H1 (cell line): ENCODE measurements around the gene POLN. TPM values are rescaled to one million over a fixed set of nuclear protein-coding genes. Genes with fewer than 3 reads are reported as not detected.

Experiments
- CTCF ChIA-PET: fragments of 300-600 bp; sonication (Branson Sonifier 250); formaldehyde crosslinking; loops from one replicate; lab custom pipeline; 2021; ENCODE audit not compliant: partially characterized antibody; lab: Charles Lee
- POLR2A ChIA-PET: fragments of 300-600 bp; sonication (Branson Sonifier 250); formaldehyde crosslinking; loops from one replicate; lab custom pipeline; 2021; ENCODE audit warnings: inconsistent platforms; ENCODE audit not compliant: partially characterized antibody; lab: Charles Lee
- DNase-seq, 2 experiments: peaks; one replicate each; pipeline versions ENCODE4 v3.0.0 to v3.0.0-alpha.2; 2010 to 2022; ENCODE audit warnings: low spot score in 2 of 2, low read depth in 1 of 2, mixed read lengths in 1 of 2
- FAIRE-seq: peaks from 2 replicates; lab custom pipeline; 2011; peaks lifted over from hg19 to GRCh38; lab: Jason Lieb, UNC
- H2AFZ ChIP-seq: 2 replicates; pipeline ENCODE4 v1.8.1; 2012; ENCODE audit warnings: low read length, inconsistent platforms
- H2AK5ac ChIP-seq: 2 replicates; pipeline ENCODE4 v1.6.1; 2013; ENCODE audit warnings: low read depth, low read length
- H2BK120ac ChIP-seq: replicated peaks from 2 replicates; pipeline ENCODE3; 2013; ENCODE audit warnings: low read depth, low read length, inconsistent platforms
- H2BK12ac ChIP-seq: 2 replicates; pipeline ENCODE4 v1.6.1; 2013; ENCODE audit warnings: low read depth, low read length
- H2BK15ac ChIP-seq: 2 replicates; pipeline ENCODE4 v1.6.1; 2013; ENCODE audit warnings: low read length
- H2BK20ac ChIP-seq: 2 replicates; pipeline ENCODE4 v1.6.1; 2013; ENCODE audit warnings: low read length
- H2BK5ac ChIP-seq: 2 replicates; pipeline ENCODE4 v1.6.1; 2013; ENCODE audit warnings: low read depth, low read length
- H3K14ac ChIP-seq: 2 replicates; pipeline ENCODE4 v1.6.1; 2013; ENCODE audit warnings: inconsistent platforms; ENCODE audit not compliant: insufficient read length
- H3K18ac ChIP-seq: 2 replicates; pipeline ENCODE4 v1.6.1; 2013; ENCODE audit warnings: low read length; ENCODE audit errors: extremely low read depth
- H3K23ac ChIP-seq: 2 replicates; pipeline ENCODE4 v1.6.1; 2013; ENCODE audit warnings: inconsistent platforms; ENCODE audit not compliant: insufficient read length
- H3K23me2 ChIP-seq: 2 replicates; pipeline ENCODE4 v1.6.1; 2013; ENCODE audit warnings: low read depth, low read length
- H3K27ac ChIP-seq: 2 replicates; pipeline ENCODE4 v1.6.1; 2011; ENCODE audit warnings: low read depth, low read length, inconsistent platforms
- H3K27me3 ChIP-seq, 4 experiments: replicated peaks in 1 of 4; 1 replicate in 1 of 4; 2 replicates in 3 of 4; pipeline versions ENCODE4 v1.6.1 to v1.8.1; 2011 to 2013; ENCODE audit warnings: low read length in 3 of 4, mild to moderate bottlenecking in 3 of 4, inconsistent platforms in 2 of 4, mixed read lengths in 2 of 4, moderate library complexity in 1 of 4; ENCODE audit not compliant: control insufficient read depth in 3 of 4, insufficient read depth in 3 of 4; ENCODE audit errors: extremely low read depth in 1 of 4
- H3K36me3 ChIP-seq, 4 experiments: 2 replicates each; pipeline versions ENCODE4 v1.6.1 to v1.8.1; 2011 to 2013; ENCODE audit warnings: mild to moderate bottlenecking in 4 of 4, low read length in 3 of 4, moderate library complexity in 2 of 4, control low read depth in 1 of 4, inconsistent platforms in 1 of 4; ENCODE audit not compliant: insufficient read depth in 4 of 4, control insufficient read depth in 2 of 4
- H3K4ac ChIP-seq: replicated peaks from 2 replicates; pipeline ENCODE3; 2013; ENCODE audit warnings: low read length, low read depth, mixed read lengths, inconsistent platforms; ENCODE audit not compliant: insufficient read length
- H3K4me1 ChIP-seq, 4 experiments: replicated peaks in 1 of 4; 1 replicate in 1 of 4; 2 replicates in 3 of 4; pipeline versions ENCODE4 v1.6.1 to v1.8.1; 2011 to 2013; ENCODE audit warnings: low read length in 3 of 4, inconsistent platforms in 2 of 4, mixed read lengths in 1 of 4; ENCODE audit not compliant: insufficient read depth in 4 of 4, control insufficient read depth in 3 of 4
- H3K4me2 ChIP-seq, 2 experiments: 2 replicates each; pipeline versions ENCODE4 v1.6.1 to v1.8.1; 2011 to 2013; ENCODE audit warnings: low read depth in 2 of 2, low read length in 2 of 2, control low read depth in 1 of 2, inconsistent platforms in 1 of 2, mild to moderate bottlenecking in 1 of 2; ENCODE audit not compliant: insufficient read depth in 1 of 2
- H3K4me3 ChIP-seq, 4 experiments: fragments of 200-600, 300-600 bp in 1 of 4; sonication (generic), shearing (Covaris generic), sonication (Bioruptor Twin) in 1 of 4; 2 replicates each; pipeline versions ENCODE4 v1.5.1 to v1.8.1; 2011 to 2016; ENCODE audit warnings: low read length in 4 of 4, low read depth in 3 of 4, control low read depth in 2 of 4, inconsistent platforms in 2 of 4, mild to moderate bottlenecking in 2 of 4, mixed read lengths in 1 of 4, moderate library complexity in 1 of 4; ENCODE audit not compliant: insufficient read depth in 2 of 4; ENCODE audit errors: extremely low read depth in 1 of 4
- H3K56ac ChIP-seq: replicated peaks from 2 replicates; pipeline ENCODE3; 2013; ENCODE audit warnings: low read depth, mild to moderate bottlenecking, mixed read lengths, low read length, inconsistent platforms; ENCODE audit not compliant: insufficient read length
- H3K79me1 ChIP-seq: 2 replicates; pipeline ENCODE4 v1.6.1; 2013; ENCODE audit warnings: low read depth, low read length, control low read depth
- H3K79me2 ChIP-seq, 2 experiments: 2 replicates each; pipeline versions ENCODE4 v1.6.1 to v1.8.1; 2012 to 2013; ENCODE audit warnings: low read length in 2 of 2, mild to moderate bottlenecking in 2 of 2, inconsistent platforms in 1 of 2; ENCODE audit not compliant: insufficient read depth in 2 of 2, control insufficient read depth in 1 of 2
- H3K9ac ChIP-seq, 4 experiments: replicated peaks in 1 of 4; 1 replicate in 1 of 4; 2 replicates in 3 of 4; pipeline versions ENCODE4 v1.6.1 to v1.8.1; 2011 to 2013; ENCODE audit warnings: low read depth in 3 of 4, low read length in 3 of 4, control low read depth in 2 of 4, mild to moderate bottlenecking in 2 of 4, moderate library complexity in 2 of 4, inconsistent platforms in 1 of 4; ENCODE audit errors: extremely low read depth in 1 of 4
- H3K9me3 ChIP-seq, 2 experiments: 2 replicates each; pipeline versions ENCODE4 v1.6.1 to v1.8.1; 2012 to 2013; ENCODE audit warnings: mild to moderate bottlenecking in 2 of 2, moderate library complexity in 2 of 2, control low read depth in 1 of 2, inconsistent platforms in 1 of 2, low read depth in 1 of 2, low read length in 1 of 2, mixed read lengths in 1 of 2; ENCODE audit not compliant: insufficient read depth in 2 of 2
- H4K20me1 ChIP-seq, 2 experiments: replicated peaks in 1 of 2; 2 replicates each; pipeline versions ENCODE3 to v1.8.1; 2011 to 2013; ENCODE audit warnings: inconsistent platforms in 2 of 2, low read length in 2 of 2, mild to moderate bottlenecking in 1 of 2; ENCODE audit not compliant: insufficient read depth in 2 of 2, control insufficient read depth in 1 of 2
- H4K5ac ChIP-seq: 2 replicates; pipeline ENCODE4 v1.6.1; 2013; ENCODE audit warnings: low read length, low read depth, mixed read lengths, inconsistent platforms; ENCODE audit not compliant: insufficient read length
- H4K8ac ChIP-seq: 2 replicates; pipeline ENCODE4 v1.8.0; 2013; ENCODE audit warnings: mild to moderate bottlenecking, moderate library complexity, low read length, inconsistent platforms; ENCODE audit not compliant: insufficient read depth; ENCODE audit errors: extremely low read depth
- H4K91ac ChIP-seq: replicated peaks from 2 replicates; pipeline ENCODE3; 2013; ENCODE audit warnings: low read length, mixed read lengths, inconsistent platforms; ENCODE audit not compliant: insufficient read length
- CHD2 ChIP-seq: IDR thresholded peaks from 2 replicates; pipeline ENCODE4 v1.6.1; 2012; ENCODE audit warnings: low read length, improper control_type of control experiment
- HDAC2 ChIP-seq, 2 experiments: fragments of 300-600 bp in 1 of 2; sonication (generic) in 1 of 2; IDR thresholded peaks; 2 replicates each; pipeline ENCODE4 v1.6.1; 2011 to 2012; ENCODE audit warnings: low read depth in 2 of 2, low read length in 2 of 2, mild to moderate bottlenecking in 2 of 2, moderate library complexity in 2 of 2, borderline replicate concordance in 1 of 2, inconsistent platforms in 1 of 2
- KDM4A ChIP-seq: IDR thresholded peaks from one replicate; pipeline ENCODE4 v1.7.1; 2012; ENCODE audit warnings: low read depth, mild to moderate bottlenecking, moderate library complexity, low read length, inconsistent platforms; ENCODE audit not compliant: severe bottlenecking
- RXRA ChIP-seq: IDR thresholded peaks from 2 replicates; pipeline ENCODE4 v1.6.1; 2011; ENCODE audit warnings: low read depth, mild to moderate bottlenecking, low read length, moderate library complexity; ENCODE audit not compliant: insufficient read depth
- SP2 ChIP-seq: IDR thresholded peaks from 2 replicates; pipeline ENCODE4 v1.6.1; 2012; ENCODE audit warnings: mild to moderate bottlenecking, low read length, inconsistent platforms
- WGBS, 2 experiments: shearing (Covaris generic) in 1 of 2; methylation state at CpG; one replicate each; pipeline versions ENCODE4 v1.1.6 to v1.1.7; 2013 to 2015; ENCODE audit warnings: low lambda C conversion rate in 2 of 2, mixed read lengths in 2 of 2, inconsistent platforms in 1 of 2, low coverage in 1 of 2, missing lambda C conversion rate in 1 of 2; ENCODE audit not compliant: insufficient replicate concordance in 2 of 2, insufficient coverage in 1 of 2, insufficient read length in 1 of 2; ENCODE audit errors: extremely low coverage in 1 of 2, missing lambda C conversion rate in 1 of 2; 5-methylcytosine and 5-hydroxymethylcytosine counted together
- polyA plus RNA-seq, 7 experiments: library from polyadenylated mRNA; depleted of rRNA in 3 of 7; stranded (reverse) in 5 of 7; unstranded in 2 of 7; fragments of >200 nt in 5 of 7; fragments of 200-250 nt in 2 of 7; gene quantifications; 1 replicate in 5 of 7; 2 replicates in 1 of 7; 4 replicates in 1 of 7; pipeline versions ENCODE4 v1.2.1 to v1.2.3, GENCODE V29; 2011 to 2013; ENCODE audit warnings: missing spikeins in 2 of 7, mixed read lengths in 2 of 7
- total RNA-seq: library from RNA; stranded (reverse); fragmentation: NEBNext Ultra II Directional; extraction: Animal tissue kit (Norgen Biotek cat#: 25700); gene quantifications from 2 replicates; pipeline ENCODE4 v1.2.1, GENCODE V29; 2021

POLN gene
- total and polyA plus RNA-seq, 2 of the 8 experiments (the other 6 are each of a cell fraction or from before 2014, with no cell fraction given): 0.98 to 1.5 TPM

DNA sequence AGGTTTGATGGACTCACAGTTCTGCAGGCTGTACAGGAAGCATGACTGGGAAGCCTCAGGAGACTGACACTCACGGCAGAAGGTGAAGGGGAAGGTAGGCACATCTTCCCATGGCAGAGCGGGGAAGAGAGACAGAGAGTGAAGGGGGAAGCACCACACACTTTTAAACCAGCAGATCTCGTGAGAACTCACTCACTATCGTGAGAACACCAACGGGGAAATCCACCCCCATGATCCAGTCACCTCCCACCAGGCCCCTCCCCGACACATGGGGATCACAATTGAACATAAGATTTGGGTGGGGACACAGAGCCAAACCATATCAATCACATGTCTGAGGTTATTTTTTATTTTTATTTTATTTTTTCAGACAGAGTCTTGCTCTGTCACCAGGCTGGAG is 187.7 kb downstream of the POLN start:
- DNase-seq: peak in 1 of 2 experiments; percentile 7
- Histone ChIP-seq H3K9ac (no peak overlapping the region), H4K8ac (no peak overlapping the region), H3K79me1 (no peaks in the 10 kb centered on the region), H2BK20ac (no peak overlapping the region), H3K36me3 (no peaks in the 10 kb centered on the region), H4K20me1 (peaks cover 0 to 2% of the 10 kb centered on the region in 2 experiments), H2BK5ac (no peak overlapping the region), H3K23me2 (peaks cover 4% of the 10 kb centered on the region; the same call in 1 of the 2 replicates), H3K9me3 (no peaks in the 10 kb centered on the region), H3K56ac (no peak overlapping the region), H2AK5ac (no peak overlapping the region), H3K4ac (no peak overlapping the region)
- POLR2A ChIA-PET: no interaction called here
- TF ChIP-seq SP2: no peak
- TF ChIP-seq CHD2: no peak
- TF ChIP-seq HDAC2 (IDR thresholded peaks at IDR 0.05; ENCODE audit: borderline replicate concordance in 1 of 2, low read depth in 2 of 2, low read length in 2 of 2): no peak
- no peak for TF ChIP-seq RXRA
- no peak for TF ChIP-seq KDM4A
- TF ChIP-seq, all 59 proteins: peak for 0
- no peak overlapping the region for H4K5ac ChIP-seq
- H3K27ac ChIP-seq: no peak overlapping the region
- no peaks in the 10 kb centered on the region for H3K79me2 ChIP-seq
- no peak overlapping the region for H3K14ac ChIP-seq
- CTCF ChIA-PET: no interaction called here
- no peak overlapping the region for H2BK120ac ChIP-seq
- no peak overlapping the region for H2BK15ac ChIP-seq
- H3K23ac ChIP-seq: no peak overlapping the region
- peaks cover 12 to 29% (median 20%) of the 10 kb centered on the region in 4 experiments for H3K27me3 ChIP-seq
- H3K4me2 ChIP-seq: no peak overlapping the region
- no peak overlapping the region for H3K4me3 ChIP-seq
- no peak for FAIRE-seq
- no peak overlapping the region for H3K18ac ChIP-seq
- WGBS, 2 experiments: 82% methylated on average over 6 of the region's 6 CpGs; no CpG with 5 or more reads in 1 of the 2 experiments
- H3K4me1 ChIP-seq: peaks cover 0 to 6% (median 5%) of the 10 kb centered on the region in 4 experiments; a peak in 4 of 7 replicates
- no peak overlapping the region for H2BK12ac ChIP-seq
- H2AFZ ChIP-seq: no peak overlapping the region
- H4K91ac ChIP-seq: no peak overlapping the region
